Activated T-cell treated with anti-CD3 and anti-CD28 coated beads, Interleukin-2, amount 50 U/mL, for 4 hours (primary cell): ENCODE measurements around the gene IGFBPL1. TPM values are rescaled to one million over a fixed set of nuclear protein-coding genes. Genes with fewer than 3 reads are reported as not detected.
"Not testable (repeated sequence)": the region's sequence is repeated elsewhere in the genome, so short reads cannot be mapped to it uniquely, and the experiment has no call there.

Experiments
- ATAC-seq, 2 donors: fragments of 200-7000 bp; cut with Tn5 transposase; one replicate each; pipeline ENCODE4 v1.10.0; 2021
- DNase-seq: peaks from one replicate; pipeline ENCODE4 v3.0.0-alpha.2; 2020
- H3K27me3 Mint-ChIP-seq: one replicate; pipeline ENCODE4 v1.8.0; 2021; ENCODE audit warnings: low read depth, mixed read lengths
- H3K36me3 Mint-ChIP-seq: one replicate; pipeline ENCODE4 v1.8.0; 2022; ENCODE audit warnings: mixed read lengths; ENCODE audit not compliant: insufficient read depth
- H3K4me1 Mint-ChIP-seq: one replicate; pipeline ENCODE4 v1.8.0; 2021; ENCODE audit warnings: low read depth, mixed read lengths
- H3K4me3 Mint-ChIP-seq: one replicate; pipeline ENCODE4 v1.8.0; 2021; ENCODE audit warnings: mild to moderate bottlenecking, moderate library complexity, mixed read lengths
- H3K9me3 Mint-ChIP-seq: one replicate; pipeline ENCODE4 v1.8.0; 2021; ENCODE audit warnings: mixed read lengths
- total RNA-seq, 3 donors: library from RNA; stranded (reverse); gene quantifications; one replicate each; pipeline ENCODE4 v1.2.1, GENCODE V29; 2021

Gene IGFBPL1
- total RNA-seq, 3 donors from 2014 or later, result 0.24 TPM; not detected in 2

DNA sequence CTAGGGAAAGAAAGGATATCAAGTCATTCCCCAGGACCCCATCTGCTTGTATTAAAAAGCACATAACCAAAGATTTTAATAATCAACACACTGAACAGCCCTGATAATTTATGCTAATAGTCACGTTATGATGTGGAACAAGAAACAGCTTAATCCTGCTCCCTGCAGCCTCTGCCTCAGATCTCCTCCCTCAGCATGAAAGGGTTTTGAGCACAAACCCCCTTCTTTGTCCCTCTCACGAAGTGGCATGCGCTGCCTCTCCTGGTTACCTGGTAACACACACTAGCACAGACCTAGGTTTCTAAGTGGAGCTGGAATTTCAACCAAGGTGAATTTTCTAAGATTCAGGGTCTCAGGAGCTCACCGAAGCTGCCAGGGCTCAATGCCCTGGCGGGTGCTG is 5.1 kb downstream of the IGFBPL1 start:
- DNase-seq (no peak), ATAC-seq (no peak)
- Mint-ChIP-seq H3K4me1 (peaks cover 2% of the 10 kb centered on the region), H3K27me3 (peaks cover 30% of the 10 kb centered on the region), H3K36me3 (no peaks in the 10 kb centered on the region), H3K4me3 (no peak overlapping the region), H3K9me3 (no peaks in the 10 kb centered on the region)

DNA sequence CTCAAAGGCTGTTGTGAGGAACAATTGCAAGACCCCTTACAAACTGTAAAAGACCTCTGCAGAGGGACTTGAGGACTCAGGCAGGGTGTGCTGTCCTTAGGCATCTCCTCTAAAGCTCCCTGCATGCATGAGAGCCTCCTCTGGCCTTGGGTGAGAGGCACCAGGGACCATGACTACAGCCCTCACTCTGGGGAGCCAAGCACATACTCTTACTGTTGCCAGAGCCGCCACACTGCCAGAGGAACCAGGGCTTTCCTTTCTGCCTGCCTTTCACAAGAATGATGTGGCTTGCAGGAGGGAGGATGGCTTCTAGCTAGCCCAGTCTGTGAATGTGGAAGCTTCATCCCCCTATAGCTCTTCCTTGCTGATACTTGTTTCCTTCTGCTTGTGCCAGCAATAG is 5.9 kb downstream of the IGFBPL1 start:
- ATAC-seq (no peak), DNase-seq (no peak)
- H3K27me3 Mint-ChIP-seq, result peaks cover 27% of the 10 kb centered on the region
- no peak overlapping the region for H3K4me3 Mint-ChIP-seq
- H3K4me1 Mint-ChIP-seq, result no peaks in the 10 kb centered on the region
- no peaks in the 10 kb centered on the region for H3K9me3 Mint-ChIP-seq
- H3K36me3 Mint-ChIP-seq, result no peaks in the 10 kb centered on the region

DNA sequence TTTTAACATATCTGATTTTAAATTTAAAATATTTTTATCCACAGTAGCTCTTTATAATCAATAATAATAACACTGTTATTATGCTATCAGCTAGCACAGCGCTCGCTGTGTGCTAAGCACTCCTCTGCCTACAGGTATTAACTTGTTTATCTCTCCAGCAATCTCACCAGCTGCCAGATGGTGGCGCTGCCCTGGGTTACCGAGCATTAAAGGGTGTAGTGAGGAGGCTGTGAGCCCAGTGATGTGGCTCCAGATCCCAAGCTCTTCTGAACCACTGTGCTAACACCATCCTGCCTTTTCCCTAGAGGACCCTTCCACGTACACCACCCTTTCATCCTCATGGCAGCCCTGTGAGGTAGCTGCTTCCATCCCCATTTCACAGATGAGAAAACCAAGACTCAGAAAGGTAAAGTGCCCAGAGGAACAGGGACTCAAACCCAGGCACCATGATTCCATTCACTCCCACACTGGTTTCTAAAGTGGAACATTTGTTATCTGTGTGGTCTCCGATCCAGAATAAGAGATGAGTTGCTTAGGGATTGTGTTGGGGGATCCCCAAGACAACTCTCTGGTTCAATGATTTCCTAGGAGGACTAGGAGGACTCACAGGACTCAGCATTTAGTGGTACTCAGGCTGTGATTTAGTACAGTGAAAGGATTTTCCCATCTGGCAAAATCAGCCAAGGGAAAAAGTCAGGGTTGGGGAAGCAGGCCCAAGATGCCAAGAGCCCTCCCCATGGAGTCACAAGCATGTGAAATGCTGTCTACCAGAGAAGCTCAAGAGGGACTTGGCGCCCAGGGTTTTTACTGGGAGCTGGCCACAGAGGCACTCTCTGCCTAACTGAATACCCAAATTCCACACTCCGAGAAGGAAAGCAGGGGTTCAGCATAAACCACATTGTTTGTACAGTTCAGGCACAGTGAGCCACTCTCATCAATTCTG is 7.0 kb downstream of the IGFBPL1 start:
- DNase-seq, result no peak
- no peaks in the 10 kb centered on the region for H3K36me3 Mint-ChIP-seq
- ATAC-seq, result no peak
- H3K27me3 Mint-ChIP-seq, result peaks cover 20% of the 10 kb centered on the region
- no peak overlapping the region for H3K4me3 Mint-ChIP-seq
- H3K4me1 Mint-ChIP-seq, result no peaks in the 10 kb centered on the region
- H3K9me3 Mint-ChIP-seq, result no peaks in the 10 kb centered on the region

DNA sequence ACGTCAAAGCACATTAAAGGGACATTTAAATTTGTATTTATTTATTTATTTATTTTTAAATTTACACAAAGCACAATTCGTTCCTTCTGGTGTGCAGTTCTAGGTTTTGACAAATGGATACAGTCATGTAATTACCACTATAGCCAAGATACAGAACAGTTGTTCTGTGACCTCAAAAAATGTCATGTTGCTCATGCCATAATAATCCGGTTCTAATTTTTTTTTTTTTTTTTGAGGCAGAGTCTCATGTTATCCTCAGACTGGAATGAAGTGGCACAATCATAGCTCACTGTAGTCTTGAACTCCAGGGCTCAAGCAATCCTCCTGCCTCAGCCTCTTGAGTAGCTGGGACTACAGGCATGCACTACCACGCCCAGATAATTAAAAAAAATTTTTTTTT is 7.8 kb downstream of the IGFBPL1 start:
- H3K36me3 Mint-ChIP-seq, result no peaks in the 10 kb centered on the region
- no peak for ATAC-seq

DNA sequence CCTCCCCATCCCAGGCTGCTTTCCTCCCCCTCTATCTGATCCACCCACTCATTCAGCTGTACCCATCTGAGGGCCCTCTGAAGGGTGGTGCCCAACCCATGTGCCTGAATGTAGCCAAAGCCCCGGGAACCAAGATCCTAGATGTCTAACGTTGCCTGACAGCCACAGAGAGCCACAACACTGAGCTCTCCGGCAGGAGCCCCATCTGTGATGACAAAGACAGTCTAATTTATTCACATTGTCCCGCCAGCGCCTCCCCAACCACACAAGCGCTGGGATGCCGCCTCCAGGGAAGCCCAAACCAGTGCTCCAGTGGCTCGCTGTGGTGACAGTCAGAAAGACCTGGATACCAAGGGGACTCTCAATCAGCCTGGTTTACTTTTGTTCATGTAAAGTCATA is 8.4 kb downstream of the IGFBPL1 start:
- Mint-ChIP-seq H3K36me3 (no peaks in the 10 kb centered on the region), H3K4me3 (no peak overlapping the region), H3K9me3 (no peaks in the 10 kb centered on the region), H3K27me3 (peaks cover 10% of the 10 kb centered on the region), H3K4me1 (no peaks in the 10 kb centered on the region)
- ATAC-seq (no peak), DNase-seq (no peak)

More for the DNA sequence above, 7.8 kb downstream of the IGFBPL1 start:
- H3K4me3 Mint-ChIP-seq, result no peak overlapping the region
- H3K27me3 Mint-ChIP-seq, result peaks cover 14% of the 10 kb centered on the region
- DNase-seq, result no peak
- no peaks in the 10 kb centered on the region for H3K4me1 Mint-ChIP-seq
- H3K9me3 Mint-ChIP-seq, result no peaks in the 10 kb centered on the region

DNA sequence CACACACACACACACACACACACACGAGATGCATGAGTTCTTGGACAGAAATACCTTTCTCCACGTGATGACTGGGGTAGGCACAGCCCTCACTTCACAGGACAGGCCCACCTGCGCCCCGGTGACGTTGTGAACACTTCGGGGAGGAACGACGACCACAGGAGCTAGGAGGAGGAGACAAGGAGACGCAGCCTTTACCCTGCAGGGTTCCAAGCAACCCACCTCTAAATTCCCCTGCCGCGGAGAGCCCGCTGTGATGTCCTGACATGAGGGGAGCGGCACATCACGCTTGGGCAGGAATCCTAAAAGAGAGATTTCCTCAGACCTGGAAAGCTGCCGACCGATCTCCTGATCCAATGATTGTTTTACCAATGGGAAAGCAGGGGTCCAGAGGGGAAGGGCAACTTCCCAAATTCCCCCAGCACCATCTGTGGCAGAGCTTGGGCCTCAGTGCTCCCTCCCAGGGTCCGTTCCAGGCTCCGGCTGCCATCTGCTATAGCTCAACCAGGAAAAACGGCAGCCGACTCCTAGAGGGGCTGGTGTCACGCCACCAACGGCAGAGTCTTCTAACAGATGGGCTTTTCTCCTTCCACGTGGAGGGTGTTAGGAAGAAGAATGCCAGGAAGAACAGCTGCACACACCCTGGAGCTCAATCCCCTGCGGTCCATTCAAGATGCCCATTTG is 10.1 kb downstream of the IGFBPL1 start:
- H3K4me3 Mint-ChIP-seq, result no peak overlapping the region
- DNase-seq (no peak), ATAC-seq (no peak)
- no peaks in the 10 kb centered on the region for H3K36me3 Mint-ChIP-seq
- no peaks in the 10 kb centered on the region for H3K9me3 Mint-ChIP-seq
- peaks cover 2% of the 10 kb centered on the region for H3K27me3 Mint-ChIP-seq
- H3K4me1 Mint-ChIP-seq, result no peaks in the 10 kb centered on the region

- H3K36me3 Mint-ChIP-seq, result no peaks in the 10 kb centered on the region
- H3K4me1 Mint-ChIP-seq, result no peaks in the 10 kb centered on the region
- H3K9me3 Mint-ChIP-seq, result no peaks in the 10 kb centered on the region
- DNase-seq, result no peak
- H3K4me3 Mint-ChIP-seq, result no peak overlapping the region
- H3K27me3 Mint-ChIP-seq, result no peaks in the 10 kb centered on the region
- ATAC-seq, result no peak
These were observed 11.0 kb downstream of the IGFBPL1 start for GRCh38 chr9:38413283-38413682.

DNA sequence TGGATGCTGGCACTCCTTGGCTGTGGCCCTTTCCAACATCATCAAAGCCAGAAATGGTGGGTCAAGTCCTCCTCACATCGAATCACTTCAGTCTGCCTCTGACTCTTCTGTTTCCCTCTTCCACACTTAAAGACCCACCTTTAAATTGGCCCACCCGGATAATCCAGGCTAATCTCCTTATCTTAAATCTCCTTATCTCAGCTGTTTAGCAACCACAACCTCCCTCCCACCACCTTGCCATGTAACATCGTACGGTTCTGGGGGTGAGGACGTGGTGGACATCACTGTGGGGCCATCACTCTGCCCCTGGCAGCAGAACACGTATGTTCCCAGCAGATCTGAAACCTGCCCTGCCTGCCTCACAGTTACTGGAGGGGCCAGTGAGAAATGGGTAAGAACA is 11.5 kb downstream of the IGFBPL1 start:
- H3K27me3 Mint-ChIP-seq, result no peaks in the 10 kb centered on the region
- H3K36me3 Mint-ChIP-seq, result no peaks in the 10 kb centered on the region
- no peaks in the 10 kb centered on the region for H3K4me1 Mint-ChIP-seq
- no peak for ATAC-seq
- DNase-seq, result no peak
- no peak overlapping the region for H3K4me3 Mint-ChIP-seq
- no peaks in the 10 kb centered on the region for H3K9me3 Mint-ChIP-seq

DNA sequence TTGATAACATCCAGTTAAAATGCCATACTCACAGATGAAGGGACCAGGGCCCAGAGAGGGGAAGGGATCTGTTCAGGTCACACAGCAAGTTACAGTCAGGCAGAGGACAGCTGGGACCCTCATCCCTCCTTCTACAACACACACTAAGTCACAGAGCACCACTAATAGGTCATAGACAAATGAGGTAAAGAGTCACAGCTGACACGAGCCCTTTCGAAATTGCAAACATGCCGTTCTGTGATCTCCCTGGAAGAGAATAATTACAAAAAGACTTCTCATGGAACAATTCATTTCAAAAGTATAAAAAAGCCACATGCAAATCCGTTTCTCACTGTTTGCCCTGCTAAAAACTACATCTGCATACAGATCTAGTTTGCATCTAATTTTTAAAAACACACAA is 15.5 kb downstream of the IGFBPL1 start:
- no peak for ATAC-seq
- no peak for DNase-seq
- Mint-ChIP-seq H3K36me3 (no peaks in the 10 kb centered on the region), H3K27me3 (peaks cover 15% of the 10 kb centered on the region), H3K4me3 (no peak overlapping the region), H3K4me1 (no peaks in the 10 kb centered on the region), H3K9me3 (no peaks in the 10 kb centered on the region)

DNA sequence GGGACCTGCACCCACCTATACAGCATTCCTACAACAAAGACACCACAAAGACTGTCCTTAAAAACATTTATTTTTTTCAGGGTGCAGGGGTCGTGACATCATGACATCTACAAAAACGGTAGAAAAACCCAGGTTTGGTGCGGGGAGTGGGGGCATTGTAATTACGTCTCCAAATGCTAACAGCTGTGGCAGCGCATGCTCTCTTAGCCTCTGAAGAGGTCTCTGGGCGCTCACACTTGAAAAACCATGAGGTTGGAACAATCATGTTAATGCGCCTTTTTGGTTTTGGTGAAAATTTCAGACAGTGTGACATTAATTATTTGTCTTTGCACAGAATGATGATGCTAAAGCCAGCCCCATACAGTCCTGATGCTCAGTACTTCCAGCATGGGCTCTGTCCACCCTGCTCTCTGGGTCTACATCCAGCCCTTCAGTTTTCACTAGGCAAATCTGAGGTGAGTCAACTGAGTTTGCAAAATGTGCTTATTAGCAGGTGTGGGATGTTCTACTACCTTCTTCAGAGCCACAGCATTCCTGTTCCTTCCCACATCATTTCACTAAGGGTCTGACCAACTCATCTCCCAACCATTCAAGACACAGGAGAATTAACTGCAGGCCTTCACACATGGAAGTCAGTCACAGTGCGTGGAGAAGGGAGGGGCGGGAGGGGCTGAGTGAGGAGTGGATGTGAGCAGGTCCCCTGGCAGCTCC is 17.6 kb downstream of the IGFBPL1 start:
- DNase-seq, result no peak
- no peak for ATAC-seq
- Mint-ChIP-seq H3K4me3 (no peak overlapping the region), H3K36me3 (no peaks in the 10 kb centered on the region), H3K4me1 (no peaks in the 10 kb centered on the region), H3K9me3 (no peaks in the 10 kb centered on the region), H3K27me3 (peaks cover 17% of the 10 kb centered on the region)

DNA sequence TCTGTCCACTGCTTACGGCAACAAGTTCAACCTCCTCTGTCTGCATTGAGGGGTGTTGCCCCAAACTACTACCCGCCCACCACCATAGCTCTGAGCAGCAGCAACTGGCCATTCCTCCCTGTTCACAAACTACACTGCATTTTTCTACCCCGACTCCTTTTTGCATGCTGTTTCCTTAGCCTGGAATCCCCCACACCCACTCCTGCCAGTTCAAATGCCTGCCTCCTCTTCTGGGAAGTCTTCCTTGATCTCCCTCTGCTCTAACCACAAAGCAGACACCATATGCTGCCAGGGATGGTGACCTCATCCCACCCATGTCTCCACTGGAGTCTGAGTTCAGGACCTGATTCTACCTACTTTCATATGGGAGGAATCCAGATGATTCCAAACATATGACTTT is 18.5 kb downstream of the IGFBPL1 start:
- Mint-ChIP-seq H3K36me3 (no peaks in the 10 kb centered on the region), H3K4me1 (no peaks in the 10 kb centered on the region), H3K4me3 (no peak overlapping the region), H3K27me3 (peaks cover 17% of the 10 kb centered on the region), H3K9me3 (no peaks in the 10 kb centered on the region)
- ATAC-seq (no peak), DNase-seq (no peak)

DNA sequence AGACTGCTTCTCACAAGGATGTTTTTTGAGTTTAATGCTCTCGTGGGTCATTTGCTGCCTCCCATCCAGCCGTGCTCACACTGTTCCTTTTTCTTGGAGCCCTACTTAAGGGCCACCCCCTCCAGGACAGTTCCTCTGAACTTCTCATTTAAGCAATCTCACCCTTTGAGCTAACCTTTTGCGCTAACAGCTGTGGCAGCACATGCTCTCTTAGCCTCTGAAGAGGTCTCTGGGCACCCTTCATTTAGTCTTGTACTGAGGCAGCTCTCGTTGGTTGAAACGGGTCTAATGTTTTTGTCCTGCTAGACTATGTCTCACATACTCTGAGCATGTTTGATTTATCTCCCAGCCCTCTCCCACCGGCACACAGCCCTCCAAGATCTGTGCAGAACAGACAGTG is 19.9 kb downstream of the IGFBPL1 start:
- no peak for DNase-seq
- no peaks in the 10 kb centered on the region for H3K4me1 Mint-ChIP-seq
- H3K27me3 Mint-ChIP-seq, result peaks cover 19% of the 10 kb centered on the region
- no peaks in the 10 kb centered on the region for H3K36me3 Mint-ChIP-seq
- H3K4me3 Mint-ChIP-seq, result no peak overlapping the region
- no peak for ATAC-seq
- no peaks in the 10 kb centered on the region for H3K9me3 Mint-ChIP-seq

DNA sequence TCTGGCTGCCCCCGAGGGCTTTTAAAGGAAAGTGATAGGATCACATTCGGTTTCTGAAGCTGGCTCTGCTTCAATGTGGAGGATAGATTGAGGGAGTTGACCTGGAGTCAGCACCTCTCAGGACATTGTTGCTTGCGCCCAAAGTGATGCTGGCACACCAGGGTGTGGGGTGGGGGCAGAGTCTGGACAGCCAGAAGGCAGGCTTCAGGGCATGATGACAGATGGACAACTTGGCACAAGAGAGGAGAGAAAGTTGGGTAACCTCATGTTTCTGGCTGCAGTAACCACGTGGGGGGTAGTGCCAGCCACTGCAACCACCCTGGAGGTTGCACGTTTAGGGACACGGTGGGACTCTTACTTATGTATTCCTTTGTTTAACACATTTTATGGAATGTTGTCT is 22.3 kb downstream of the IGFBPL1 start:
- peaks cover 7% of the 10 kb centered on the region for H3K36me3 Mint-ChIP-seq
- DNase-seq, result no peak
- ATAC-seq, result no peak

DNA sequence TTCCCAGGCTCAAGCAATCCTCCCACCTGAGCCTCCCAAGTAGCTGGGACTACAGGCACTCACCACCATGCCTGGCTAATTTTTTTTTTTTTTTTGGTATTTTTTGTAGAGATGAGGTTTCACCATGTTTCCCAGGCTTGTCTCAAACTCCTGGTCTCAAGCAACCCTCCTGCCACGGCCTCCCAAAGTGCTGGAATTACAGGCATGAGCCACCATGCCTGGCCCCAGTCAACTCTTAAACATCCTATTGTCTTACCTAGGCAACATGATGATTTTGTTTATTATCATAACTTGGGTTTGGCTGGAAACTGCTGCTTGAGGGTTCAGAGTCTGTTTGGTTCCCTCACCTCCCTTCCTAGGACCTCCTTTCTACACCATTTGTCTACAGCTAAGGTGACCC is 25.1 kb downstream of the IGFBPL1 start:
- H3K9me3 Mint-ChIP-seq, H3K4me3 Mint-ChIP-seq, DNase-seq, H3K4me1 Mint-ChIP-seq, H3K27me3 Mint-ChIP-seq, ATAC-seq: not testable (repeated sequence)
- H3K36me3 Mint-ChIP-seq, result peaks cover 19% of the 10 kb centered on the region

More for the DNA sequence above, 22.3 kb downstream of the IGFBPL1 start:
- no peak overlapping the region for H3K4me3 Mint-ChIP-seq
- peaks cover 19% of the 10 kb centered on the region for H3K27me3 Mint-ChIP-seq
- H3K9me3 Mint-ChIP-seq, result no peaks in the 10 kb centered on the region
- H3K4me1 Mint-ChIP-seq, result no peaks in the 10 kb centered on the region
